ENCODE data around the gene GOLGA6A.
"Not testable (repeated sequence)": the region's sequence is repeated elsewhere in the genome, so short reads cannot be mapped to it uniquely, and the experiment has no call there.

Gene GOLGA6A

GRCh38 chr15:74055804-74056203 is 26.5 kb downstream of the GOLGA6A start:
- TF ChIP-seq CTCF (IDR thresholded peaks at IDR 0.05), result no peak
- DNase-seq, result no peak
- no peaks in the 10 kb centered on the region for H3K36me3 Mint-ChIP-seq (ENCODE audit: low read depth)
- no peak overlapping the region for H3K27ac Mint-ChIP-seq
- peaks cover 7% of the 10 kb centered on the region for H3K4me1 Mint-ChIP-seq
- H3K4me3 Mint-ChIP-seq, result no peak overlapping the region
- H3K9me3 Mint-ChIP-seq, result no peaks in the 10 kb centered on the region
- peaks cover 20% of the 10 kb centered on the region for H3K27me3 Mint-ChIP-seq (ENCODE audit: low read depth, poor library complexity)

- peaks cover 16% of the 10 kb centered on the region for H3K27me3 Mint-ChIP-seq (ENCODE audit: low read depth, poor library complexity)
- no peak overlapping the region for H3K4me3 Mint-ChIP-seq
- H3K9me3 Mint-ChIP-seq, result no peaks in the 10 kb centered on the region
- peaks cover 11% of the 10 kb centered on the region for H3K4me1 Mint-ChIP-seq
- H3K36me3 Mint-ChIP-seq (ENCODE audit: low read depth), result no peaks in the 10 kb centered on the region
- no peak overlapping the region for H3K27ac Mint-ChIP-seq
- TF ChIP-seq CTCF (IDR thresholded peaks at IDR 0.05), result peak; percentile 43
- DNase-seq, result peak; percentile 83
Observed at GRCh38 chr15:74053941-74054529, 28.3 kb downstream of the GOLGA6A start.

- H3K9me3 Mint-ChIP-seq, result no peaks in the 10 kb centered on the region
- no peaks in the 10 kb centered on the region for H3K36me3 Mint-ChIP-seq (ENCODE audit: low read depth)
- H3K27me3 Mint-ChIP-seq (ENCODE audit: low read depth, poor library complexity), result peaks cover 16% of the 10 kb centered on the region
- H3K27ac Mint-ChIP-seq, result no peak overlapping the region
- no peak for DNase-seq
- no peak overlapping the region for H3K4me3 Mint-ChIP-seq
- H3K4me1 Mint-ChIP-seq, result peaks cover 11% of the 10 kb centered on the region
- TF ChIP-seq CTCF (IDR thresholded peaks at IDR 0.05), result no peak
Observed at GRCh38 chr15:74053517-74053916, 28.8 kb downstream of the GOLGA6A start.

GRCh38 chr15:74052271-74053260 is 29.8 kb downstream of the GOLGA6A start:
- not testable (repeated sequence) for H3K36me3 Mint-ChIP-seq (ENCODE audit: low read depth); H3K27ac Mint-ChIP-seq; H3K9me3 Mint-ChIP-seq; DNase-seq; H3K4me3 Mint-ChIP-seq
- peaks cover 16% of the 10 kb centered on the region for H3K27me3 Mint-ChIP-seq (ENCODE audit: low read depth, poor library complexity)
- peaks cover 20% of the 10 kb centered on the region for H3K4me1 Mint-ChIP-seq

- no peaks in the 10 kb centered on the region for H3K36me3 Mint-ChIP-seq (ENCODE audit: low read depth)
- no peak overlapping the region for H3K4me3 Mint-ChIP-seq
- DNase-seq, result no peak
- no peaks in the 10 kb centered on the region for H3K9me3 Mint-ChIP-seq
- peaks cover 30% of the 10 kb centered on the region for H3K4me1 Mint-ChIP-seq
- no peak for TF ChIP-seq CTCF (IDR thresholded peaks at IDR 0.05)
- H3K27ac Mint-ChIP-seq, result peak overlapping the region; percentile 53
- H3K27me3 Mint-ChIP-seq (ENCODE audit: low read depth, poor library complexity), result peaks cover 7% of the 10 kb centered on the region
Observed at GRCh38 chr15:74050556-74051234, 31.7 kb downstream of the GOLGA6A start.

- Mint-ChIP-seq H3K9me3 (no peaks in the 10 kb centered on the region), H3K4me1 (peaks cover 30% of the 10 kb centered on the region), H3K36me3 (ENCODE audit: low read depth) (no peaks in the 10 kb centered on the region), H3K27me3 (ENCODE audit: low read depth, poor library complexity) (peaks cover 5% of the 10 kb centered on the region), H3K4me3 (no peak overlapping the region), H3K27ac (no peak overlapping the region)
- no peak for DNase-seq
- TF ChIP-seq CTCF (IDR thresholded peaks at IDR 0.05), result no peak
Observed at GRCh38 chr15:74050127-74050526, 32.2 kb downstream of the GOLGA6A start.
